OCI-LY7 (cell line): ENCODE measurements around the gene RAB31.

Experiments
- CTCF ChIP-seq: fragments of 200-600 bp; sonication (generic); conservative IDR thresholded peaks from 2 replicates; pipeline ENCODE4 v1.5.1; 2014; ENCODE audit warnings: mild to moderate bottlenecking, antibody characterized with exemption, low read length, moderate library complexity, mixed read lengths
- EZH2phosphoT487 ChIP-seq: fragments of 200-600 bp; sonication (generic); IDR thresholded peaks from 2 replicates; pipeline ENCODE4 v1.6.1; 2018; ENCODE audit warnings: low read depth, borderline replicate concordance, mild to moderate bottlenecking, mixed run types, antibody characterized with exemption, low read length, moderate library complexity, mixed read lengths

- no peak for TF ChIP-seq EZH2phosphoT487
- no peak for TF ChIP-seq CTCF
Measured at GRCh38 chr18:9707381-9708056, 582 bp upstream of the RAB31 start.
